K562 (cell line): ENCODE results near the gene ORAI2. TPM values are rescaled to one million over a fixed set of nuclear protein-coding genes. Genes with fewer than 3 reads are reported as not detected.
"Not testable (repeated sequence)": the region's sequence is repeated elsewhere in the genome, so short reads cannot be mapped to it uniquely, and the experiment has no call there.

ENCODE experiments used
- CC2D1A ChIP-seq: fragments of 450-650 bp; IDR thresholded peaks from 2 replicates; pipeline ENCODE4 v1.6.1; 2017; ENCODE audit warnings: mild to moderate bottlenecking
- GATAD2A ChIP-seq: fragments of 450-650 bp; IDR thresholded peaks from 2 replicates; pipeline ENCODE4 v1.6.1; 2017
- HLTF ChIP-seq: fragments of 450-650 bp; IDR thresholded peaks from 2 replicates; pipeline ENCODE4 v1.6.1; 2016
- MTA1 ChIP-seq: fragments of 450-650 bp; IDR thresholded peaks from 2 replicates; pipeline ENCODE4 v1.6.1; 2017; ENCODE audit warnings: borderline replicate concordance
- NR4A1 ChIP-seq, 2 experiments: fragments of 250-450 bp in 1 of 2; fragments of 450-650 bp in 1 of 2; sonication (Bioruptor Pico) in 1 of 2; IDR thresholded peaks; 2 replicates each; pipeline versions ENCODE4 v1.4.0 to v1.6.1; 2016 to 2020; ENCODE audit warnings: mild to moderate bottlenecking in 2 of 2, missing compliant biosample characterization in 1 of 2, missing genetic modification characterization in 1 of 2, moderate library complexity in 1 of 2
- polyA plus RNA-seq, 8 experiments: library from polyadenylated mRNA; depleted of rRNA in 4 of 8; stranded (reverse) in 5 of 8; unstranded in 3 of 8; fragments of >200 nt; fragmentation: Nextera tagmentation in 2 of 8; fragmentation: Illumina TruSeq in 1 of 8; extraction: Ambion mirVana in 2 of 8; extraction: Trizol in 1 of 8; gene quantifications; 2 replicates each; pipeline versions ENCODE4 v1.2.1 to v1.2.3, GENCODE V29; 2011 to 2014; ENCODE audit warnings: inconsistent platforms in 1 of 8, missing spikeins in 1 of 8
- total RNA-seq, 7 experiments: library from RNA; depleted of rRNA in 6 of 7; stranded (reverse); fragments of >200 nt in 6 of 7; fragmentation: Illumina TruSeq in 2 of 7; extraction: Trizol in 2 of 7; gene quantifications; 2 replicates each; pipeline versions ENCODE4 v1.2.1 to v1.2.3, GENCODE V29; 2011 to 2021; ENCODE audit warnings: low replicate concordance in 1 of 7
- TF ChIP-seq, protein P1 (sequence below): fragments of 450-650 bp; IDR thresholded peaks from 2 replicates; pipeline ENCODE4 v1.6.1; 2016; ENCODE audit warnings: antibody characterized with exemption
- TF ChIP-seq, protein P2 (sequence below): fragments of 450-650 bp; formaldehyde crosslinking; IDR thresholded peaks from 2 replicates; pipeline ENCODE4 v1.4.0; 2022; ENCODE audit warnings: missing genetic modification characterization
- TF ChIP-seq, protein P3 (sequence below), 3 experiments: IDR thresholded peaks in 2 of 3; conservative IDR thresholded peaks in 1 of 3; 2 replicates each; pipeline ENCODE4 v1.5.1; 2011 to 2012; ENCODE audit warnings: low read length in 3 of 3, mild to moderate bottlenecking in 3 of 3, control low read depth in 2 of 3, improper control_type of control experiment in 1 of 3, inconsistent platforms in 1 of 3, low read depth in 1 of 3, mixed read lengths in 1 of 3, moderate library complexity in 1 of 3; ENCODE audit not compliant: insufficient read depth in 2 of 3
- TF ChIP-seq, protein P4 (sequence below), 2 experiments: fragments of 450-650 bp; formaldehyde crosslinking in 1 of 2; IDR thresholded peaks; 2 replicates each; pipeline versions ENCODE4 v1.4.0 to v1.6.1; 2014 to 2020; ENCODE audit warnings: mild to moderate bottlenecking in 2 of 2, borderline replicate concordance in 1 of 2, low read depth in 1 of 2

The ORAI2 gene
- total and polyA plus RNA-seq, 9 of the 15 experiments (the other 6 are each of a cell fraction or from before 2014, with no cell fraction given), result 1.1 to 27.7 (median 9.2) TPM

- TF ChIP-seq, protein P1, sequence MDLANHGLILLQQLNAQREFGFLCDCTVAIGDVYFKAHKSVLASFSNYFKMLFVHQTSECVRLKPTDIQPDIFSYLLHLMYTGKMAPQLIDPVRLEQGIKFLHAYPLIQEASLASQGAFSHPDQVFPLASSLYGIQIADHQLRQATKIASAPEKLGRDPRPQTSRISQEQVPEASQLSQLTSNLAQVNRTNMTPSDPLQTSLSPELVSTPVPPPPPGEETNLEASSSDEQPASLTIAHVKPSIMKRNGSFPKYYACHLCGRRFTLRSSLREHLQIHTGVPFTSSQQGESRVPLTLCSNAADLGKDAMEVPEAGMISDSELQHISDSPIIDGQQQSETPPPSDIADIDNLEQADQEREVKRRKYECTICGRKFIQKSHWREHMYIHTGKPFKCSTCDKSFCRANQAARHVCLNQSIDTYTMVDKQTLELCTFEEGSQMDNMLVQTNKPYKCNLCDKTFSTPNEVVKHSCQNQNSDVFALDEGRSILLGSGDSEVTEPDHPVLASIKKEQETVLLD, result 0 out of 2 replicates have a peak, but pooled peaks have one; percentile 33
- TF ChIP-seq HLTF (0 out of 2 replicates have a peak, but pooled peaks have one; percentile 56), CC2D1A (peak; percentile 49; the same call in 1 of the 2 replicates), GATAD2A (peak; percentile 69; the same call in 1 of the 2 replicates), MTA1 (0 out of 2 replicates have a peak, but pooled peaks have one; percentile 24), NR4A1 (tag; IDR thresholded peaks at IDR 0.05) (0 out of 2 replicates have a peak, but pooled peaks have one; percentile 29)
- TF ChIP-seq, protein P2, sequence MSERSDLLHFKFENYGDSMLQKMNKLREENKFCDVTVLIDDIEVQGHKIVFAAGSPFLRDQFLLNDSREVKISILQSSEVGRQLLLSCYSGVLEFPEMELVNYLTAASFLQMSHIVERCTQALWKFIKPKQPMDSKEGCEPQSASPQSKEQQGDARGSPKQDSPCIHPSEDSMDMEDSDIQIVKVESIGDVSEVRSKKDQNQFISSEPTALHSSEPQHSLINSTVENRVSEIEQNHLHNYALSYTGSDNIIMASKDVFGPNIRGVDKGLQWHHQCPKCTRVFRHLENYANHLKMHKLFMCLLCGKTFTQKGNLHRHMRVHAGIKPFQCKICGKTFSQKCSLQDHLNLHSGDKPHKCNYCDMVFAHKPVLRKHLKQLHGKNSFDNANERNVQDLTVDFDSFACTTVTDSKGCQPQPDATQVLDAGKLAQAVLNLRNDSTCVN (CRISPR knock-in tag), result 0 out of 2 replicates have a peak, but pooled peaks have one; percentile 37
- TF ChIP-seq, protein P3, sequence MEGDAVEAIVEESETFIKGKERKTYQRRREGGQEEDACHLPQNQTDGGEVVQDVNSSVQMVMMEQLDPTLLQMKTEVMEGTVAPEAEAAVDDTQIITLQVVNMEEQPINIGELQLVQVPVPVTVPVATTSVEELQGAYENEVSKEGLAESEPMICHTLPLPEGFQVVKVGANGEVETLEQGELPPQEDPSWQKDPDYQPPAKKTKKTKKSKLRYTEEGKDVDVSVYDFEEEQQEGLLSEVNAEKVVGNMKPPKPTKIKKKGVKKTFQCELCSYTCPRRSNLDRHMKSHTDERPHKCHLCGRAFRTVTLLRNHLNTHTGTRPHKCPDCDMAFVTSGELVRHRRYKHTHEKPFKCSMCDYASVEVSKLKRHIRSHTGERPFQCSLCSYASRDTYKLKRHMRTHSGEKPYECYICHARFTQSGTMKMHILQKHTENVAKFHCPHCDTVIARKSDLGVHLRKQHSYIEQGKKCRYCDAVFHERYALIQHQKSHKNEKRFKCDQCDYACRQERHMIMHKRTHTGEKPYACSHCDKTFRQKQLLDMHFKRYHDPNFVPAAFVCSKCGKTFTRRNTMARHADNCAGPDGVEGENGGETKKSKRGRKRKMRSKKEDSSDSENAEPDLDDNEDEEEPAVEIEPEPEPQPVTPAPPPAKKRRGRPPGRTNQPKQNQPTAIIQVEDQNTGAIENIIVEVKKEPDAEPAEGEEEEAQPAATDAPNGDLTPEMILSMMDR (IDR thresholded peaks at IDR 0.05 in 2 of 3, conservative IDR thresholded peaks at IDR 0.05 in 1 of 3; ENCODE audit: insufficient read depth in 2 of 3, low read depth in 1 of 3, low read length in 3 of 3), result peak; percentile 33 to 47 (median 35)
- TF ChIP-seq, protein P4, sequence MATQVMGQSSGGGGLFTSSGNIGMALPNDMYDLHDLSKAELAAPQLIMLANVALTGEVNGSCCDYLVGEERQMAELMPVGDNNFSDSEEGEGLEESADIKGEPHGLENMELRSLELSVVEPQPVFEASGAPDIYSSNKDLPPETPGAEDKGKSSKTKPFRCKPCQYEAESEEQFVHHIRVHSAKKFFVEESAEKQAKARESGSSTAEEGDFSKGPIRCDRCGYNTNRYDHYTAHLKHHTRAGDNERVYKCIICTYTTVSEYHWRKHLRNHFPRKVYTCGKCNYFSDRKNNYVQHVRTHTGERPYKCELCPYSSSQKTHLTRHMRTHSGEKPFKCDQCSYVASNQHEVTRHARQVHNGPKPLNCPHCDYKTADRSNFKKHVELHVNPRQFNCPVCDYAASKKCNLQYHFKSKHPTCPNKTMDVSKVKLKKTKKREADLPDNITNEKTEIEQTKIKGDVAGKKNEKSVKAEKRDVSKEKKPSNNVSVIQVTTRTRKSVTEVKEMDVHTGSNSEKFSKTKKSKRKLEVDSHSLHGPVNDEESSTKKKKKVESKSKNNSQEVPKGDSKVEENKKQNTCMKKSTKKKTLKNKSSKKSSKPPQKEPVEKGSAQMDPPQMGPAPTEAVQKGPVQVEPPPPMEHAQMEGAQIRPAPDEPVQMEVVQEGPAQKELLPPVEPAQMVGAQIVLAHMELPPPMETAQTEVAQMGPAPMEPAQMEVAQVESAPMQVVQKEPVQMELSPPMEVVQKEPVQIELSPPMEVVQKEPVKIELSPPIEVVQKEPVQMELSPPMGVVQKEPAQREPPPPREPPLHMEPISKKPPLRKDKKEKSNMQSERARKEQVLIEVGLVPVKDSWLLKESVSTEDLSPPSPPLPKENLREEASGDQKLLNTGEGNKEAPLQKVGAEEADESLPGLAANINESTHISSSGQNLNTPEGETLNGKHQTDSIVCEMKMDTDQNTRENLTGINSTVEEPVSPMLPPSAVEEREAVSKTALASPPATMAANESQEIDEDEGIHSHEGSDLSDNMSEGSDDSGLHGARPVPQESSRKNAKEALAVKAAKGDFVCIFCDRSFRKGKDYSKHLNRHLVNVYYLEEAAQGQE (IDR thresholded peaks at IDR 0.05; ENCODE audit: borderline replicate concordance), result peak; percentile 76; the same call in 1 of the 2 replicates
- TF ChIP-seq, protein P4 (CRISPR knock-in tag; IDR thresholded peaks at IDR 0.05; ENCODE audit: low read depth), result not testable (repeated sequence)
- TF ChIP-seq NR4A1 (CRISPR knock-in tag; IDR thresholded peaks at IDR 0.05), result not testable (repeated sequence)
Measured at GRCh38 chr7:102479982-102480637, 46.7 kb downstream of the ORAI2 start (continued).
